Breast epithelium (tissue), 3 donors: ENCODE measurements around the gene SLC25A42.

ENCODE experiments used
- POLR2A ChIP-seq: fragments of 450-650 bp; IDR thresholded peaks from one replicate; pipeline ENCODE4 v1.6.1; 2016; ENCODE audit warnings: antibody characterized with exemption, mild to moderate bottlenecking, moderate library complexity
- POLR2AphosphoS5 ChIP-seq, 3 donors: sonication (generic); formaldehyde crosslinking; IDR thresholded peaks; one replicate each; pipeline ENCODE4 v1.6.1; 2017; ENCODE audit warnings: antibody characterized with exemption in 3 of 3
- TF ChIP-seq, protein P1 (sequence below), 3 donors: fragments of 450-650 bp; IDR thresholded peaks; one replicate each; pipeline ENCODE4 v1.5.1; 2016 to 2017; ENCODE audit warnings: antibody characterized with exemption in 3 of 3, mild to moderate bottlenecking in 3 of 3, moderate library complexity in 3 of 3

DNA sequence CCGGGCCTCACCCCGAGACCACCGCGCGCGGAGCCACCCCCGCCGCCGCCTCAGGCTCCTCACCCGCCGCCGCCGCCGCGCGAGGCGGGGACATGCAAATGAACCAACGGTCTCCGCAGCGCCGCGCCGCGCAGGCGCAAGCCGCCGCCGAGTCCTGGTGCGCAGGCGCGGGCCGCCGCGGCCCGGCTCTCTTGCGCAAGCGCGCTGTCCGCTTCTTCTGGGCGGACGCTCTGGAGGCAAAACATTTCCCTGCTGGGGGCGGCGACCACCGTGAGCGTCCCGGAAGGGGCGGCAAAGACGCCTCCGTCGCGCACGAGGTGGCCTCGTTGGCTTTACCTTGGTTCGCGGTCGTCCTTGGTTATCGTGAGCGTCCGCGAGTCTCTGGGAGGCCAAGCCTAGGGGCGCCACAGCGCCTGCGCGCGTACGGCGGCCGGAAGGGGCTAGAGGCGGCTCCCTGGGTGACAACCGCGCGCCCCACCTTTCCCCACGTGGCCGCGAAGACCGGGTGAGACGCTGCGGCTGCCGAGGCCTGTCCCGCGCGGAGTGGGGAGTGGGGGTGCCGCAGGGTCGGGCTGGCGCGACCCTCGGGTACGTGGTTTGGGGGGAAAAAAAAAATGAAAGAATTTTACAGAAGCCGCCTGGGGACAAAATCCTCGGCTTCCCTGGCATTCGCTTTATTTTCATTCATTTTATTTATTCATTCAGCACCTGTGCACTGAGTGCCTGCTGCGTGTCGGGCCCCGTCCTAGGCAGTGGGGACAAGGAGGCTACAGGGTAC lies 30.2 kb upstream of the SLC25A42 start, which contains the start of the genes ARMC6 and SUGP2:
- TF ChIP-seq POLR2A (no peak), POLR2AphosphoS5 (IDR thresholded peaks at IDR 0.05) (peak; percentile 78 to 86 (median 82))
- TF ChIP-seq, protein P1, sequence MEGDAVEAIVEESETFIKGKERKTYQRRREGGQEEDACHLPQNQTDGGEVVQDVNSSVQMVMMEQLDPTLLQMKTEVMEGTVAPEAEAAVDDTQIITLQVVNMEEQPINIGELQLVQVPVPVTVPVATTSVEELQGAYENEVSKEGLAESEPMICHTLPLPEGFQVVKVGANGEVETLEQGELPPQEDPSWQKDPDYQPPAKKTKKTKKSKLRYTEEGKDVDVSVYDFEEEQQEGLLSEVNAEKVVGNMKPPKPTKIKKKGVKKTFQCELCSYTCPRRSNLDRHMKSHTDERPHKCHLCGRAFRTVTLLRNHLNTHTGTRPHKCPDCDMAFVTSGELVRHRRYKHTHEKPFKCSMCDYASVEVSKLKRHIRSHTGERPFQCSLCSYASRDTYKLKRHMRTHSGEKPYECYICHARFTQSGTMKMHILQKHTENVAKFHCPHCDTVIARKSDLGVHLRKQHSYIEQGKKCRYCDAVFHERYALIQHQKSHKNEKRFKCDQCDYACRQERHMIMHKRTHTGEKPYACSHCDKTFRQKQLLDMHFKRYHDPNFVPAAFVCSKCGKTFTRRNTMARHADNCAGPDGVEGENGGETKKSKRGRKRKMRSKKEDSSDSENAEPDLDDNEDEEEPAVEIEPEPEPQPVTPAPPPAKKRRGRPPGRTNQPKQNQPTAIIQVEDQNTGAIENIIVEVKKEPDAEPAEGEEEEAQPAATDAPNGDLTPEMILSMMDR (IDR thresholded peaks at IDR 0.05), result peak; percentile 8 to 45 (median 15)
